ENCODE data around the gene PHEX.

The PHEX gene

DNA sequence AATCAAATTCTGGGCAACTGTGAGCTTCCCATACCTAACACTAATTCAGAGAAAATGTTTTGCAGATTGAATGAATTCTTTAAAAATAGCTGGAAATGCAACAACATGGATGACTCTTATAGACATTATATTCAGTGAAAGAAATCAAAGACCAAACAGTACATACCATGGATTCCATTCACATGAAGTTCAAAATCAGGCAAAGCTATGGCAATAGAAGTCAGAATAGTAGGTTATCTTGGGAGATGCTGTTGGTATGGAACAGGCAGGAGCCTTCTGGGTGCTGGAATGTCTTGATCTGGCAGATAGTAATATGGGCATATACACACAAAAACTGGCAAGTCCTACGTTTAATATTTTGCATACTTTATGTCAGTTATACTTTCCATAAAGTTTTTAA lies 215.0 kb downstream of the PHEX start:
- Histone ChIP-seq H3K9me2 (replicated peaks; ENCODE audit: control insufficient read depth, low read length) (no peaks in the 10 kb centered on the region), H3K4me3 (ENCODE audit: low read length) (no peak overlapping the region), H3K9me3 (ENCODE audit: control insufficient read depth, insufficient read depth, low read length) (no peaks in the 10 kb centered on the region), H3F3A (ENCODE audit: control insufficient read depth, insufficient read depth) (no peaks in the 10 kb centered on the region), H3K36me3 (ENCODE audit: control insufficient read depth, low read length) (no peaks in the 10 kb centered on the region), H4K20me1 (ENCODE audit: control insufficient read depth, insufficient read depth, low read depth, low read length) (no peaks in the 10 kb centered on the region), H3K27ac (ENCODE audit: low read depth, low read length) (no peak overlapping the region), H3K27me3 (ENCODE audit: control insufficient read depth, low read length) (no peaks in the 10 kb centered on the region), H3K4me1 (ENCODE audit: control insufficient read depth, low read length) (no peaks in the 10 kb centered on the region), H3K4me2 (ENCODE audit: low read length) (no peak overlapping the region), H3K79me2 (ENCODE audit: control insufficient read depth, low read length) (no peaks in the 10 kb centered on the region)
- no peak for TF ChIP-seq EZH2phosphoT487 (IDR thresholded peaks at IDR 0.05; ENCODE audit: borderline replicate concordance, low read length)

DNA sequence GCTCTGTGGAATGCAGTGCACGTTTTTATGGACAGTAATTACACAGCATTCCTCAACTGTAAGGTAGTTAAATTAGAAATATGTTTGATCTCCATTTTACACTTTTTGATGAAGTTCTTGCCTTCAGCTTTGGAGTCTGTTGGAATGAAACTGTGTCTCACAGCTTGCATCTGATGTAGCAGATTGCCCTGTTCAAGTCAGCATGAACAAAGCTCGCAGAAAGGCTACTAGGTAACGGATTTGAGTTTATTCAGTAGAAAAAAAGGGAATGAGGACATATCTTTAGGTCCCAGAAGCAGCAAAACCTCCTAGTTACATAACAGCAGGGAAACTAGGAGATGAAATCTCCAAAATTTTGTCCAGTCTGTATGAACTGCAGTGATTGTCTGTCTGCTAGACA lies 216.3 kb downstream of the PHEX start:
- H3K27ac ChIP-seq (ENCODE audit: low read depth, low read length) = no peak overlapping the region
- no peak overlapping the region for H3K4me2 ChIP-seq (ENCODE audit: low read length)

DNA sequence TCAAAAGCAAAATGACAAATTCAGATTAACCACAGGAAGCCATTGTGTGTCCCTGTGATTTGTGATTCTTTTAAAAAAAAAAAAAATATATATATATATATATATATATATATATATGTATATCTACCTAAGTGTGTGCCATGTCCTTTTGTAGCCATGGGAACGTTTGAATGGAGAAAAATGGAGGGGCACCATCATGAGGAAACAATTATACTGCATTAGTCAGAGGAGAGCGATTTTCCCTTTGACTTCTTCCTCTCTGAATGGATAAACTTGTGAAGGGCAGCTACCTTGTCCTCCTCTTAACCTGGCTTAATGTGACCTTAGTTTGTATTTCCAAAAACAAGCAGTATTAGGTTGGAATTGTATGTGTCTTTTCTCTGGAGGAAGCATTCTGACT lies 217.2 kb downstream of the PHEX start:
- H3K36me3 ChIP-seq (ENCODE audit: control insufficient read depth, low read length) = no peaks in the 10 kb centered on the region
- H3K4me2 ChIP-seq (ENCODE audit: low read length) = no peak overlapping the region
- no peaks in the 10 kb centered on the region for H3K9me3 ChIP-seq (ENCODE audit: control insufficient read depth, insufficient read depth, low read length)
- H3K9me2 ChIP-seq (replicated peaks; ENCODE audit: control insufficient read depth, low read length) = no peaks in the 10 kb centered on the region
- TF ChIP-seq EZH2phosphoT487 (IDR thresholded peaks at IDR 0.05; ENCODE audit: borderline replicate concordance, low read length) = no peak
- TF ChIP-seq, protein P1, sequence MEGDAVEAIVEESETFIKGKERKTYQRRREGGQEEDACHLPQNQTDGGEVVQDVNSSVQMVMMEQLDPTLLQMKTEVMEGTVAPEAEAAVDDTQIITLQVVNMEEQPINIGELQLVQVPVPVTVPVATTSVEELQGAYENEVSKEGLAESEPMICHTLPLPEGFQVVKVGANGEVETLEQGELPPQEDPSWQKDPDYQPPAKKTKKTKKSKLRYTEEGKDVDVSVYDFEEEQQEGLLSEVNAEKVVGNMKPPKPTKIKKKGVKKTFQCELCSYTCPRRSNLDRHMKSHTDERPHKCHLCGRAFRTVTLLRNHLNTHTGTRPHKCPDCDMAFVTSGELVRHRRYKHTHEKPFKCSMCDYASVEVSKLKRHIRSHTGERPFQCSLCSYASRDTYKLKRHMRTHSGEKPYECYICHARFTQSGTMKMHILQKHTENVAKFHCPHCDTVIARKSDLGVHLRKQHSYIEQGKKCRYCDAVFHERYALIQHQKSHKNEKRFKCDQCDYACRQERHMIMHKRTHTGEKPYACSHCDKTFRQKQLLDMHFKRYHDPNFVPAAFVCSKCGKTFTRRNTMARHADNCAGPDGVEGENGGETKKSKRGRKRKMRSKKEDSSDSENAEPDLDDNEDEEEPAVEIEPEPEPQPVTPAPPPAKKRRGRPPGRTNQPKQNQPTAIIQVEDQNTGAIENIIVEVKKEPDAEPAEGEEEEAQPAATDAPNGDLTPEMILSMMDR (IDR thresholded peaks at IDR 0.05; ENCODE audit: low read depth, low read length, poor library complexity, severe bottlenecking) = no peak
- no peaks in the 10 kb centered on the region for H3K27me3 ChIP-seq (ENCODE audit: control insufficient read depth, low read length)
- H3K79me2 ChIP-seq (ENCODE audit: control insufficient read depth, low read length) = no peaks in the 10 kb centered on the region
- H3K27ac ChIP-seq (ENCODE audit: low read depth, low read length) = no peak overlapping the region
- H3K4me1 ChIP-seq (ENCODE audit: control insufficient read depth, low read length) = no peaks in the 10 kb centered on the region
- H3K4me3 ChIP-seq (ENCODE audit: low read length) = no peak overlapping the region
- no peaks in the 10 kb centered on the region for H3F3A ChIP-seq (ENCODE audit: control insufficient read depth, insufficient read depth)
- H4K20me1 ChIP-seq (ENCODE audit: control insufficient read depth, insufficient read depth, low read depth, low read length) = no peaks in the 10 kb centered on the region

More for the DNA sequence above, 216.3 kb downstream of the PHEX start:
- Histone ChIP-seq H3K9me2 (replicated peaks; ENCODE audit: control insufficient read depth, low read length) (no peaks in the 10 kb centered on the region), H3F3A (ENCODE audit: control insufficient read depth, insufficient read depth) (no peaks in the 10 kb centered on the region), H3K4me3 (ENCODE audit: low read length) (no peak overlapping the region), H3K27me3 (ENCODE audit: control insufficient read depth, low read length) (no peaks in the 10 kb centered on the region), H4K20me1 (ENCODE audit: control insufficient read depth, insufficient read depth, low read depth, low read length) (no peaks in the 10 kb centered on the region), H3K4me1 (ENCODE audit: control insufficient read depth, low read length) (no peaks in the 10 kb centered on the region), H3K79me2 (ENCODE audit: control insufficient read depth, low read length) (no peaks in the 10 kb centered on the region), H3K9me3 (ENCODE audit: control insufficient read depth, insufficient read depth, low read length) (no peaks in the 10 kb centered on the region), H3K36me3 (ENCODE audit: control insufficient read depth, low read length) (no peaks in the 10 kb centered on the region)
- TF ChIP-seq, protein P1 (IDR thresholded peaks at IDR 0.05; ENCODE audit: low read depth, low read length, poor library complexity, severe bottlenecking) = no peak
- TF ChIP-seq EZH2phosphoT487 (IDR thresholded peaks at IDR 0.05; ENCODE audit: borderline replicate concordance, low read length) = no peak

DNA sequence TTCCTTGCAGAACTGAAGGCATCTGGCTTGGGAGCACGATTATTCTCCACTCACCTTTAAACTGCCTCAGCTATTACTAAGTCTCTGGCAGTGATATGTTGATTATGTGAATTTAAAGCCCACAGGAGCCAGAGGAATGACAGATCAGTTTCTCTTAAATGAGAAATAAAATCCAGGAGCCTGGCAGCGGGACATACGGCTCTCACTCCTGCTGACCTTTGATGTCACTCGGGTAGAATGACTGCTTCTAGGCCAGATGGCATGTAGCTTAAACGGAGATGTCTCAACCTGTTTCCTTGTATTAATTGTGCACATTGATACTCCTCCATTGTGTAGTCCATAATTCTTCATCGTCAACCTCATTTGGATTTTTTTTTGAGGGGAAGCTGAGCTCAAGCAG lies 236.6 kb downstream of the PHEX start:
- TF ChIP-seq, protein P1 (IDR thresholded peaks at IDR 0.05; ENCODE audit: low read depth, low read length, poor library complexity, severe bottlenecking) = no peak
- TF ChIP-seq EZH2phosphoT487 (IDR thresholded peaks at IDR 0.05; ENCODE audit: borderline replicate concordance, low read length) = no peak
- no peak overlapping the region for H3K4me3 ChIP-seq (ENCODE audit: low read length)
- H3K36me3 ChIP-seq (ENCODE audit: control insufficient read depth, low read length) = no peaks in the 10 kb centered on the region
- no peaks in the 10 kb centered on the region for H3K9me2 ChIP-seq (replicated peaks; ENCODE audit: control insufficient read depth, low read length)
- no peaks in the 10 kb centered on the region for H3F3A ChIP-seq (ENCODE audit: control insufficient read depth, insufficient read depth)
- no peaks in the 10 kb centered on the region for H4K20me1 ChIP-seq (ENCODE audit: control insufficient read depth, insufficient read depth, low read depth, low read length)
- H3K27ac ChIP-seq (ENCODE audit: low read depth, low read length) = no peak overlapping the region
- H3K79me2 ChIP-seq (ENCODE audit: control insufficient read depth, low read length) = no peaks in the 10 kb centered on the region
- no peaks in the 10 kb centered on the region for H3K4me1 ChIP-seq (ENCODE audit: control insufficient read depth, low read length)
- H3K4me2 ChIP-seq (ENCODE audit: low read length) = no peak overlapping the region
- no peaks in the 10 kb centered on the region for H3K27me3 ChIP-seq (ENCODE audit: control insufficient read depth, low read length)
- no peaks in the 10 kb centered on the region for H3K9me3 ChIP-seq (ENCODE audit: control insufficient read depth, insufficient read depth, low read length)
